Coronary artery (tissue), 2 donors: ENCODE results near the gene CAMTA1.
A peak's percentile ranks its signal among the peaks of the same experiment; 100 is the strongest.

Experiments
- DNase-seq: peaks from one replicate; pipeline ENCODE4 v3.0.0-alpha.2; 2017; ENCODE audit warnings: low spot score
- H3K27ac ChIP-seq, 2 donors: fragments of 200-600 bp; sonication (generic); one replicate each; pipeline ENCODE4 v1.5.1; 2016 to 2019
- H3K4me3 ChIP-seq: fragments of 200-600 bp; sonication (generic); 2 replicates; pipeline ENCODE4 v1.5.1; 2016; ENCODE audit warnings: mild to moderate bottlenecking, moderate library complexity
- TF ChIP-seq, protein P1 (sequence below): fragments of 200-600 bp; sonication (generic); IDR thresholded peaks from one replicate; pipeline ENCODE4 v1.5.1; 2019; ENCODE audit warnings: antibody characterized with exemption

CAMTA1 gene

DNA sequence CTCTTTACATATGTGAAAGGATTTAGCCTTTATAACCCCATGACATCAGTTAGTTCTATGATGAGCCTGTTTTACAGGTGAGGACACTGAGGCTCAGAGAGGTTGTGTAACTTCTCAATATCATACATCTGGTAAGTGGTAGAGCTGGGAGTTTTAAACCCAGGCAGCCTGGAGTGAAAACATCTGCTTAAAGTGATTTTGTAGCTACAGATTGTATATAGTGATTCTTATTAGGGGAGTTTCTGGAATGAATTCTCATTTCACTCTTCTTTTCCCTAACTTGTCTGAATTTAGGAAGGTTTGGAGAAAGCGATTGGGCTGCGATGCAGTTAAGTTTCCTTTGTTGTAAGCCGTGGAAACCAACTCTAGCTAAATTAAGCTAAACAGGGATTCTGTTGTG is 175.6 kb downstream of the CAMTA1 start:
- no peak for DNase-seq
- Histone ChIP-seq H3K4me3 (no peak overlapping the region), H3K27ac (no peak overlapping the region)
- TF ChIP-seq, protein P1, sequence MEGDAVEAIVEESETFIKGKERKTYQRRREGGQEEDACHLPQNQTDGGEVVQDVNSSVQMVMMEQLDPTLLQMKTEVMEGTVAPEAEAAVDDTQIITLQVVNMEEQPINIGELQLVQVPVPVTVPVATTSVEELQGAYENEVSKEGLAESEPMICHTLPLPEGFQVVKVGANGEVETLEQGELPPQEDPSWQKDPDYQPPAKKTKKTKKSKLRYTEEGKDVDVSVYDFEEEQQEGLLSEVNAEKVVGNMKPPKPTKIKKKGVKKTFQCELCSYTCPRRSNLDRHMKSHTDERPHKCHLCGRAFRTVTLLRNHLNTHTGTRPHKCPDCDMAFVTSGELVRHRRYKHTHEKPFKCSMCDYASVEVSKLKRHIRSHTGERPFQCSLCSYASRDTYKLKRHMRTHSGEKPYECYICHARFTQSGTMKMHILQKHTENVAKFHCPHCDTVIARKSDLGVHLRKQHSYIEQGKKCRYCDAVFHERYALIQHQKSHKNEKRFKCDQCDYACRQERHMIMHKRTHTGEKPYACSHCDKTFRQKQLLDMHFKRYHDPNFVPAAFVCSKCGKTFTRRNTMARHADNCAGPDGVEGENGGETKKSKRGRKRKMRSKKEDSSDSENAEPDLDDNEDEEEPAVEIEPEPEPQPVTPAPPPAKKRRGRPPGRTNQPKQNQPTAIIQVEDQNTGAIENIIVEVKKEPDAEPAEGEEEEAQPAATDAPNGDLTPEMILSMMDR = no peak

DNA sequence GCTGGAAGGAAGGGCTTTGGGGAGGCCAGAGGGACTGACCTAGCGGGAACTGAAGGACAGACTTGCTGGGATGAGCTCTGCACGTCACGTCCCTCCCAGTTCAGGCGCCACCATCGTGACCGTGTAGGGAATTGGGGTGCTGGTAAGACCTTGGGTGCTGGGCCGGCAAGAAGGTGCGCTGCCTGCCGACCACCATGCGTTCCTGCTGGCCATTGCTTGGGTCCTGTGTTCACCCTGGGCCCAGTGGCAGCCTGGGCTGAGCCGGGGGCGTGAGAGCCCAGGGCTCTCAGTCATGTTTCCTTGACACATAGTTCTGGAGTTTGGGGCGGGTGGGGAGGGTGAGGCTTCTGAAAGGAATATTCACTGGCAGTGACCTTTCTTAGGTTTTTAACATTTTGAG is 176.0 kb downstream of the CAMTA1 start:
- TF ChIP-seq, protein P1 = no peak
- Histone ChIP-seq H3K27ac (no peak overlapping the region), H3K4me3 (no peak overlapping the region)
- DNase-seq = no peak

DNA sequence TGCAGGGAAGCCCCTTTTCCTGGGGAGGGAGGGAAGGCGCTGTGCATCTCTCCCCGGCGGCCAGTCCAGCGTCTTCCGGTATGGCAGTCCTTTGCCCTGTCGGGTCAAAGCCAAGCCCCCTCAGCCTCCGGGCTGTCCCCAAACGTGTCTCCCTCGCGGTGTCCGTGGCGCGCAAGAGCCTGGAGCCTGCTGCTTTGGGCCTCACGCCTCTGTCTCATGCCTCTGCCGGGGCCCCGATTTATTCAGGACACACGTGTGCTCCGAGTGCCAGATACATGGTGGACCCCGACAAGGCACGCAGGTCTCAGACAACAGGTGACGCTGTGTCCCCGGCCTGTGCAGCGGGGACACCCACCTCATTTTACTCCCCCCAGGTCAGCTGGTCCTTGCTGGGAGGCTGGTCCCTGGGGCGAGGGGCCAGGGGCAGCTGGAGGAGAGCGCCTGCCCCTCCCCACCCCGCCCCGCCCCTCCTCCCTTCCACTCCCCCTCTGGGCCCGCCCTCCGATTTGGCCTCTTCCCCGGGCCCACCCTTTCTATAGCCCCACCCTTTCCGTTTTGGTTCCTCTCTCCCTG is 176.7 kb downstream of the CAMTA1 start:
- TF ChIP-seq, protein P1 = no peak
- DNase-seq = no peak
- H3K27ac ChIP-seq = peak overlapping the region in 1 of 2 donors; percentile 38
- H3K4me3 ChIP-seq = peak overlapping the region; percentile 56

DNA sequence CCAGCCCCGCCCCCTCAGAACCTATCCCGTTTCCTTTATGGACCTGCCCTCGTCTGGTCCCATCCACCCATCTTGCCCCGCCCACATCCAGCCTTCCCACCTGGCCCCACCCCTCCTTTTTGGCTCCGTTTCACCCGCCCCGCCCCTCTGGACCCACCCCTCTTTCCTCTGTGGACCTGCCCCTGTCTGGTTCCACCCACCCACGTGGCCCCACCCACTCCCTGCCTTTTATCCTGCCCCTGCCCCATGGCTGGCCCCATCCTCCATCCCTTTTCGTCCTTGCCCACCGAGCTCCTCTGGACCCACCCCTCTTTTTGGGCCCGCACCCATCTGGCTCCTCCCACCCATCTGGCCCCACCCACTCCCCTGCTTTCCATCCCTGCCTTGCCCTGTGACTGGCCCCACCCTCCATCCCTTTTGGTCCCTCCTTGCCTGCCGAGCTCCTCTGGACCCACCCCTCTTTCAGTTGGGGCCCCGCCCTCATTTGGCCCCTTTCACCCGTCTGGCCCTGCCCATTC is 177.3 kb downstream of the CAMTA1 start:
- TF ChIP-seq, protein P1 = no peak
- peak overlapping the region; percentile 56 for H3K4me3 ChIP-seq
- H3K27ac ChIP-seq = no peak overlapping the region
- no peak for DNase-seq

DNA sequence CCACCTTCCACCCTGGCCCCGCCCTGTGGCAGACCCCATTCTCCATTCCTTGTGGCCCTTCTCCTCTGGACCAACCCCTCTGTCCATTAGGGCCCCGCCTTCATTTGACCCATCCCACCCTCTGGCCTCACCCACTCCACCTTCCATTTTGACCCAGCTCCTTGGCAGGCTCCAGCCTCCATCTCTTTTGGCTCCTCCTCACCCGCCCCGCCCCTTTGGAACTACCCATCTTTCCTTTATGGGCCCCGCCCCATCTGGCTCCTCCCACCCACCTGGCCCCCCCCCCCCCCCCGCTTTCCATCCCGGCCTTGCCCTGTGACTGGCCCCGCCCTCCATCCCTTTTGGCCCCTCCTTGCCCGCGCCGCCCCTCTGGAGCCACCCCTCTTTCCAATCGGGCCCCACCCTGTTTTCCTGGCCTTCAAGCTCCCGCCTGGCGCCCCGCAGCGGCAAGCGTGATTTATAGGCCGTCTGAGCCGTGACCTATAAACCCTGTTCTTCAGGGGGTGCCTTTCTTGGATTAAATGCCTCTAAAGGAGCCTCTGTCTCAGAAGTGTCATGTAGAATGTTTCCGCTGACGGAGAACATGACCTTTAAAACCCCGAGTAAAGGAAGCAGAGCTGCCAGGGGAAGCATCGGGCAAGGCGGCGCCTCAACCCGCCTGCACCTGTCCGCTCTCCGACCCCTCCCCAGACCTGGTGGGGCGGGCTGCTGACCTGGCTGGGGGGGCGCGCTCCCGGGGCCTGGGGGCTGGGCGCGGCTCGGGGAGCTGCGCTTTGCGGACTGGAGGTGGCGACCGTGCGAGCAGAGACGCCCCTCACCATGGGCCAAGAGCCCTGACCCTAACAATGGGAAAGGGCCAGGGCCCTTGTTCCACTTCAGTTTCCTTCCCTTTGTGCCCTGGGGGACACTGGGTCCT is 178.0 kb downstream of the CAMTA1 start:
- TF ChIP-seq, protein P1 = no peak
- no peak for DNase-seq
- Histone ChIP-seq H3K4me3 (peak overlapping the region; percentile 56), H3K27ac (no peak overlapping the region)

DNA sequence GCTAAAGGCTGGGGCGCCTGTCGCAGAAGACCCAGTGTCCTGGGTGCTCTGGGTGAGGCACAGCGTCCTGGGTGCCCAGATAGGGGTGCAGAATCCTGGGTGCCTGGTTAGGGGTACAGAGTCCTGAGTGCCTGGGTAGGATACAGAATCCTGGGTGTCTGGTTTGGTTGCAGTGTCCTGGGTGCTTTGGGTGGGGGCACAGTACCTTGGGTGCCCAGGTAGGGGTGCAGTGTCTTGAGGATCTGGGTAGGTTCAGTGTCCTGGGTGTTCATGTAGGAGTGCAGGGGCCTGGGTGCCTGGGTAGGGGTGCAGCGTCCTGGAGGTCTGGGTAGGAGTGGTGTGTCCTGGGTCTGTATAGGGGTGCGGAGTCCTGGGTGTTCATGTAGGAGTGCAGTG is 178.7 kb downstream of the CAMTA1 start:
- H3K4me3 ChIP-seq = no peak overlapping the region
- no peak for DNase-seq
- no peak overlapping the region for H3K27ac ChIP-seq
- TF ChIP-seq, protein P1 = no peak
